NCI-H2029 treated with DMSO at 0.1 percent for 48 hours (cell line): ENCODE measurements around the gene SPEG.

Experiments used
- DNase-seq: peaks from one replicate; lab custom pipeline; 2025; lab: John Stamatoyannopoulos, UW

The SPEG gene

GRCh38 chr2:219497495-219498279 lies 63.0 kb downstream of the SPEG start:
- no peak for DNase-seq

GRCh38 chr2:219498280-219499057 lies 63.8 kb downstream of the SPEG start, which contains the start of gene GMPPA:
GMPPA (plus strand) TSS chr2:219498891; CDS start chr2:219499976, 1,085 bp downstream.
- DNase-seq: peak; percentile 79

- no peak for DNase-seq
Observed at GRCh38 chr2:219499058-219499307, 64.3 kb downstream of the SPEG start.

- no peak for DNase-seq
Observed at GRCh38 chr2:219499555-219499954, 64.9 kb downstream of the SPEG start.

GRCh38 chr2:219500135-219500534 lies 65.5 kb downstream of the SPEG start:
- DNase-seq: no peak

GRCh38 chr2:219501849-219502248 lies 67.2 kb downstream of the SPEG start:
- DNase-seq: no peak

GRCh38 chr2:219502618-219503017 lies 68.0 kb downstream of the SPEG start:
- no peak for DNase-seq

GRCh38 chr2:219505585-219505984 lies 70.9 kb downstream of the SPEG start:
- DNase-seq: no peak

- DNase-seq: no peak
Observed at GRCh38 chr2:219506153-219506801, 71.6 kb downstream of the SPEG start.

- DNase-seq: no peak
Observed at GRCh38 chr2:219506802-219507526, 72.3 kb downstream of the SPEG start.

GRCh38 chr2:219507581-219508443 lies 73.2 kb downstream of the SPEG start:
- no peak for DNase-seq

GRCh38 chr2:219508444-219508734 lies 73.7 kb downstream of the SPEG start:
- DNase-seq: no peak

GRCh38 chr2:219508971-219509779 lies 74.5 kb downstream of the SPEG start:
- no peak for DNase-seq

GRCh38 chr2:219509780-219510511 lies 75.3 kb downstream of the SPEG start:
- no peak for DNase-seq

GRCh38 chr2:219510512-219511135 lies 76.0 kb downstream of the SPEG start:
- no peak for DNase-seq

GRCh38 chr2:219511547-219512325 lies 77.1 kb downstream of the SPEG start:
- no peak for DNase-seq

GRCh38 chr2:219512524-219513216 lies 78.0 kb downstream of the SPEG start:
- no peak for DNase-seq

- no peak for DNase-seq
Observed at GRCh38 chr2:219513787-219514186, 79.1 kb downstream of the SPEG start.
